Peyer's patch (tissue), 4 donors: Measurements from ENCODE around the gene CDKAL1.

ENCODE experiments used
- CTCF ChIP-seq, 6 experiments: fragments of 450-650 bp in 4 of 6; fragments of 200-600 bp in 2 of 6; sonication (generic) in 1 of 6; IDR thresholded peaks; one replicate each; pipeline ENCODE4 v1.5.1; 2017 to 2019; ENCODE audit warnings: antibody characterized with exemption in 6 of 6, mild to moderate bottlenecking in 3 of 6, moderate library complexity in 1 of 6
- POLR2A ChIP-seq, 2 donors: fragments of 450-650 bp; IDR thresholded peaks; one replicate each; pipeline ENCODE4 v1.5.1; 2017; ENCODE audit warnings: antibody characterized with exemption in 2 of 2, mild to moderate bottlenecking in 2 of 2, moderate library complexity in 2 of 2

- TF ChIP-seq POLR2A (IDR thresholded peaks at IDR 0.05) (no peak), CTCF (IDR thresholded peaks at IDR 0.05) (no peak)
Measured at GRCh38 chr6:20575125-20575524, 40.9 kb downstream of the CDKAL1 start.
